ENCODE measurements around the gene PSME2. TPM values are rescaled to one million over a fixed set of nuclear protein-coding genes. Genes with fewer than 3 reads are reported as not detected.
"Not testable (repeated sequence)": the region's sequence is repeated elsewhere in the genome, so short reads cannot be mapped to it uniquely, and the experiment has no call there.

PSME2 gene
- total RNA-seq, 1 donor from 2014 or later: 173 TPM

DNA sequence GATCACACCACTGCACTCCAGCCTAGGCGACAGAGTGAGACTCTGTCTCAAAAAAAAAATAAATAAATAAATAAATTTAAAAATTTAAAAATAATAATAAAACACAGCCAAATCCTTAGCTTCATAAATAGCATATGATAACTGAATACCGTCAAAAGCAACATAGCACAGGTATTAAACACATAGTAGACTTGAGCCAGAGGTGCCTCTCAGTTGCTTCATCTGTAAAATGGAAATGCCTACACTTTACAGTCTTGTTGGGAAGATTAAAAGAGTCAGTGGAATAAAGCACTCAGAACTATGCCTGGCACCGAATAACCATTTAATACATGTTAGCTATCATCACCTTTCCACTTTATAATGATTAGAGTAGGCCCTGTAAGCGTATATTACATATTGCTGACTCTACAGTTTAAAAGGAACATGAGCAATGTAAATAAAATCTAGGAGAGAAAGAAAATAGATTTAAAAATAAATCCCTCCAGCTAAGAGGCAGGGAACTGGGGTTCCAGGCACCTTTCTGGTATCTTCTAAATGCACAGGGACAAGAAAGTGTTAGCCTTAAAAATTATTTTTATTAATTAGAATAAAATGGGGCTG, 39.6 kb downstream of the PSME2 start:
- peaks cover 27% of the 10 kb centered on the region for H3K36me3 Mint-ChIP-seq (ENCODE audit: low read depth, unreplicated experiment)
- Histone ChIP-seq H3K4me2 (ENCODE audit: low read length) (no peak overlapping the region), H3K27ac (ENCODE audit: low read depth, low read length) (no peak overlapping the region), H3K36me3 (ENCODE audit: insufficient read depth, low read length) (no peaks in the 10 kb centered on the region), H3K4me1 (ENCODE audit: insufficient read depth, low read length) (no peaks in the 10 kb centered on the region), H3K79me2 (ENCODE audit: insufficient read depth, low read length) (no peaks in the 10 kb centered on the region), H3K9me3 (ENCODE audit: insufficient read depth, low read depth, low read length) (no peaks in the 10 kb centered on the region), H4K20me1 (ENCODE audit: insufficient read depth, low read length) (no peaks in the 10 kb centered on the region), H3K4me3 (ENCODE audit: insufficient read depth, low read depth, low read length) (no peak overlapping the region), H3K9ac (ENCODE audit: low read length) (no peak overlapping the region), H2AFZ (ENCODE audit: low read depth, low read length) (no peak overlapping the region), H3K27me3 (ENCODE audit: insufficient read depth, low read length) (no peaks in the 10 kb centered on the region)
- DNase-seq (ENCODE audit: low read depth) (no peak), FAIRE-seq (no peak)
- no peak overlapping the region for H3K27ac Mint-ChIP-seq (ENCODE audit: unreplicated experiment)
- H3K9me3 Mint-ChIP-seq (ENCODE audit: unreplicated experiment): no peaks in the 10 kb centered on the region
- no peaks in the 10 kb centered on the region for H3K27me3 Mint-ChIP-seq (ENCODE audit: low read depth, unreplicated experiment)
- TF ChIP-seq EZH2 (IDR thresholded peaks at IDR 0.05; ENCODE audit: insufficient read depth, low read length): no peak
- TF ChIP-seq, protein P1, sequence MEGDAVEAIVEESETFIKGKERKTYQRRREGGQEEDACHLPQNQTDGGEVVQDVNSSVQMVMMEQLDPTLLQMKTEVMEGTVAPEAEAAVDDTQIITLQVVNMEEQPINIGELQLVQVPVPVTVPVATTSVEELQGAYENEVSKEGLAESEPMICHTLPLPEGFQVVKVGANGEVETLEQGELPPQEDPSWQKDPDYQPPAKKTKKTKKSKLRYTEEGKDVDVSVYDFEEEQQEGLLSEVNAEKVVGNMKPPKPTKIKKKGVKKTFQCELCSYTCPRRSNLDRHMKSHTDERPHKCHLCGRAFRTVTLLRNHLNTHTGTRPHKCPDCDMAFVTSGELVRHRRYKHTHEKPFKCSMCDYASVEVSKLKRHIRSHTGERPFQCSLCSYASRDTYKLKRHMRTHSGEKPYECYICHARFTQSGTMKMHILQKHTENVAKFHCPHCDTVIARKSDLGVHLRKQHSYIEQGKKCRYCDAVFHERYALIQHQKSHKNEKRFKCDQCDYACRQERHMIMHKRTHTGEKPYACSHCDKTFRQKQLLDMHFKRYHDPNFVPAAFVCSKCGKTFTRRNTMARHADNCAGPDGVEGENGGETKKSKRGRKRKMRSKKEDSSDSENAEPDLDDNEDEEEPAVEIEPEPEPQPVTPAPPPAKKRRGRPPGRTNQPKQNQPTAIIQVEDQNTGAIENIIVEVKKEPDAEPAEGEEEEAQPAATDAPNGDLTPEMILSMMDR (IDR thresholded peaks at IDR 0.05; ENCODE audit: insufficient read depth, low read depth, low read length): no peak
- H3K4me1 Mint-ChIP-seq (ENCODE audit: low read depth, unreplicated experiment): peaks cover 3% of the 10 kb centered on the region
- no peak overlapping the region for H3K4me3 Mint-ChIP-seq (ENCODE audit: unreplicated experiment)

DNA sequence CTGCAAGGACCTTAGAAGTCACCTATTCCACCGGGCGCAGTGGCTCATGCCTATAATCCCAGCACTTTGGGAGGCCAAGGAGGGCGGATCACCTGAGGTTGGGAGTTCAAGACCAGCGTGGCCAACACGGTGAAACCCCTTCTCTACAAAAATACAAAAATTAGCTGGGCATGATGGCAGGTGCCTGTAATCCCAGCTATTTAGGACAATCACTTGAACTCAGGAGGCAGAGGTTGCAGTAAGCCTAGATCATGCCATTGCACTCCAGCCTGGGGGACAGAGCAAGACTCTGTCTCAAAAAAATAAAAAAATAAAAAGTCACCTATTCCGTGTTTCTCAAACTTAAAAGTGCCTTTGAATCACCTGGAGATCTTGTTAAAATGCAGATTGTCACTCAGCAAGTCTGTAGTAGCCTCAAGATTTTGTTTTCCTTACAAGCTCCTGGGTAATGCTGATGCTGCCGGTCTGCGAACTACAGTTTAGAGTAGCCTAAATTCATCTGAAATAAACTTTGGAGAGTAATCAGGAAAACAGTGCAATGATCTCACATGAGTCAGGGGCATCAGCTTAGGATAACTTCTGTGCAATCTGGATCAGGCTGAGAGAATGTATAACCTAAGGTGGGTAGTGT, 40.7 kb downstream of the PSME2 start:
- H3K27me3 ChIP-seq (ENCODE audit: insufficient read depth, low read length); H3K9ac ChIP-seq (ENCODE audit: low read length); DNase-seq (ENCODE audit: low read depth); FAIRE-seq; H3K9me3 ChIP-seq (ENCODE audit: insufficient read depth, low read depth, low read length); H3K9me3 Mint-ChIP-seq (ENCODE audit: unreplicated experiment); H3K4me1 ChIP-seq (ENCODE audit: insufficient read depth, low read length); H3K4me2 ChIP-seq (ENCODE audit: low read length); H3K27me3 Mint-ChIP-seq (ENCODE audit: low read depth, unreplicated experiment); H3K4me3 Mint-ChIP-seq (ENCODE audit: unreplicated experiment); H2AFZ ChIP-seq (ENCODE audit: low read depth, low read length); H4K20me1 ChIP-seq (ENCODE audit: insufficient read depth, low read length); H3K79me2 ChIP-seq (ENCODE audit: insufficient read depth, low read length); H3K4me3 ChIP-seq (ENCODE audit: insufficient read depth, low read depth, low read length); H3K36me3 ChIP-seq (ENCODE audit: insufficient read depth, low read length); H3K4me1 Mint-ChIP-seq (ENCODE audit: low read depth, unreplicated experiment); H3K27ac Mint-ChIP-seq (ENCODE audit: unreplicated experiment); H3K27ac ChIP-seq (ENCODE audit: low read depth, low read length): not testable (repeated sequence)
- H3K36me3 Mint-ChIP-seq (ENCODE audit: low read depth, unreplicated experiment): peaks cover 30% of the 10 kb centered on the region

DNA sequence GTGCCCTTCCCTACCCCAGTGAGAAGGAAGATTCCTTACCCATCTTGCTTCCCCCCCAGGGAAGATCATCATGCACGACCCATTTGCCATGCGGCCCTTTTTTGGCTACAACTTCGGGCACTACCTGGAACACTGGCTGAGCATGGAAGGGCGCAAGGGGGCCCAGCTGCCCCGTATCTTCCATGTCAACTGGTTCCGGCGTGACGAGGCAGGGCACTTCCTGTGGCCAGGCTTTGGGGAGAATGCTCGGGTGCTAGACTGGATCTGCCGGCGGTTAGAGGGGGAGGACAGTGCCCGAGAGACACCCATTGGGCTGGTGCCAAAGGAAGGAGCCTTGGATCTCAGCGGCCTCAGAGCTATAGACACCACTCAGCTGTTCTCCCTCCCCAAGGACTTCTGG, 43.0 kb downstream of the PSME2 start:
- TF ChIP-seq EZH2 (IDR thresholded peaks at IDR 0.05; ENCODE audit: insufficient read depth, low read length): no peak
- TF ChIP-seq, protein P1 (IDR thresholded peaks at IDR 0.05; ENCODE audit: insufficient read depth, low read depth, low read length): no peak

More for the DNA sequence above, 43.0 kb downstream of the PSME2 start:
- DNase-seq (ENCODE audit: low read depth): no peak
- Histone ChIP-seq H4K20me1 (ENCODE audit: insufficient read depth, low read length) (no peaks in the 10 kb centered on the region), H3K9me3 (ENCODE audit: insufficient read depth, low read depth, low read length) (no peaks in the 10 kb centered on the region), H3K36me3 (ENCODE audit: insufficient read depth, low read length) (no peaks in the 10 kb centered on the region), H3K4me2 (ENCODE audit: low read length) (no peak overlapping the region), H3K27me3 (ENCODE audit: insufficient read depth, low read length) (no peaks in the 10 kb centered on the region), H3K9ac (ENCODE audit: low read length) (no peak overlapping the region), H3K4me1 (ENCODE audit: insufficient read depth, low read length) (no peaks in the 10 kb centered on the region), H2AFZ (ENCODE audit: low read depth, low read length) (no peak overlapping the region), H3K4me3 (ENCODE audit: insufficient read depth, low read depth, low read length) (no peak overlapping the region), H3K27ac (ENCODE audit: low read depth, low read length) (no peak overlapping the region), H3K79me2 (ENCODE audit: insufficient read depth, low read length) (no peaks in the 10 kb centered on the region)
- Mint-ChIP-seq H3K9me3 (ENCODE audit: unreplicated experiment) (no peaks in the 10 kb centered on the region), H3K4me3 (ENCODE audit: unreplicated experiment) (no peak overlapping the region), H3K27me3 (ENCODE audit: low read depth, unreplicated experiment) (no peaks in the 10 kb centered on the region), H3K36me3 (ENCODE audit: low read depth, unreplicated experiment) (peaks cover 45% of the 10 kb centered on the region), H3K27ac (ENCODE audit: unreplicated experiment) (peak overlapping the region; percentile 69), H3K4me1 (ENCODE audit: low read depth, unreplicated experiment) (peaks cover 2% of the 10 kb centered on the region)
- FAIRE-seq: no peak

All from astrocyte (in vitro differentiated cells and primary cell).